ENCODE data around the gene SYPL1. TPM values are rescaled to one million over a fixed set of nuclear protein-coding genes. Genes with fewer than 3 reads are reported as not detected.

The SYPL1 gene
- total RNA-seq, 2 experiments from 2014 or later = 21.9 to 24.1 TPM

DNA sequence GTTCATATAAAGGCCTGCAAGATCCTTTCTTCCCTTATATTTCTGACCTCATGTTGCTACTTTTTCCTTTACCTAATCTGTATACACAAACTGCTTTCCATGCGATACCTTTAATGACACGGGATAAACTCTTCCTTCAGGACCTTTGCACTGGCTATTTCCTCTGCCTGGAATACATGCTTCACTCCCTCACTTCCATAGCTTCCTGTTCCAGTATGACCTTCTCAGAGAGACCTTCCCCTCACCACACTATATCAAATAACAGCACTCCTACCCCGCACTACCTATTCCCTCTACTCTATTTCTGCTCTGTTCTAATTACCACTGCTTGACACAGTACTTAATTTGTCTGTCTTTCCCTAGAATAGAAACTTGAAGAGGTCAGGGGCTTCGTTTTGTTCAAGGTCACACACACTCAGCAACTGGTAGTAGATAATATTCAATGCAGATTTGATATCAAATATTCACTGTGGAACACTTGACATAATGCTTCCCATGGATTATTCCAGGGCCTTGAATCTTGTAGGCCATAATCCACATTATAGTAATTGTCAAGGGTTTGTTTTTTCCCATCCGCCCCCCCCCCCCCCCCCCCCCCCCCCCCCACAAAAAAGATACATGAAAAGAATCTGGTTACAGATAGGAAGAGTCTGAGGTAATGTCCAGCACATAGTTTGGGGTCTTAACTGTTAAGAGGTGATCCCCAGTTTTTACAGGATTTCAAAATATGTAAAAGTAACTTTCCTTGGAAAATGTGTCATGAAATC, 11.1 kb downstream of the SYPL1 start:
- Mint-ChIP-seq H3K27me3 (no peaks in the 10 kb centered on the region), H3K27ac (no peak overlapping the region), H3K36me3 (peaks cover 14% of the 10 kb centered on the region), H3K4me1 (peaks cover 23% of the 10 kb centered on the region), H3K9me3 (ENCODE audit: low read depth) (no peaks in the 10 kb centered on the region), H3K4me3 (no peak overlapping the region)
- ATAC-seq (no peak), DNase-seq (no peak)
- CTCF ChIA-PET = interaction anchor here (1.2 kb wide), 1 partner anchor 22 kb away, joined by 3 read pairs; no protein-coding TSS in a partner anchor

- Mint-ChIP-seq H3K36me3 (peaks cover 13% of the 10 kb centered on the region), H3K27me3 (no peaks in the 10 kb centered on the region), H3K4me3 (no peak overlapping the region), H3K27ac (no peak overlapping the region), H3K4me1 (peaks cover 20% of the 10 kb centered on the region), H3K9me3 (ENCODE audit: low read depth) (no peaks in the 10 kb centered on the region)
- DNase-seq (no peak), ATAC-seq (no peak)
- CTCF ChIA-PET = interaction anchor here (0.7 to 1.8 kb wide), 3 partner anchors 19 to 68 kb away, joined by 3 to 4 read pairs (median 3); no protein-coding TSS in a partner anchor
Measured at GRCh38 chr7:106099539-106099938, 12.6 kb downstream of the SYPL1 start.

GRCh38 chr7:106098889-106099288, 13.2 kb downstream of the SYPL1 start:
- peaks cover 13% of the 10 kb centered on the region for H3K36me3 Mint-ChIP-seq
- CTCF ChIA-PET = interaction anchor here (1.8 kb wide), 1 partner anchor 56 kb away, joined by 4 read pairs; no protein-coding TSS in a partner anchor
- ATAC-seq (no peak), DNase-seq (no peak)
- peaks cover 20% of the 10 kb centered on the region for H3K4me1 Mint-ChIP-seq
- H3K27ac Mint-ChIP-seq = peak overlapping the region; percentile 15
- H3K27me3 Mint-ChIP-seq = no peaks in the 10 kb centered on the region
- no peaks in the 10 kb centered on the region for H3K9me3 Mint-ChIP-seq (ENCODE audit: low read depth)
- H3K4me3 Mint-ChIP-seq = no peak overlapping the region

GRCh38 chr7:106095634-106096033, 16.5 kb downstream of the SYPL1 start:
- peaks cover 14% of the 10 kb centered on the region for H3K4me1 Mint-ChIP-seq
- no peaks in the 10 kb centered on the region for H3K27me3 Mint-ChIP-seq
- H3K9me3 Mint-ChIP-seq (ENCODE audit: low read depth) = no peaks in the 10 kb centered on the region

GRCh38 chr7:106094780-106095179, 17.3 kb downstream of the SYPL1 start:
- CTCF ChIA-PET = interaction anchor here (0.9 to 2.6 kb wide), 5 partner anchors 9 to 59 kb away, joined by 3 to 9 read pairs (median 5); no protein-coding TSS in a partner anchor
- Mint-ChIP-seq H3K4me1 (peaks cover 14% of the 10 kb centered on the region), H3K27ac (no peak overlapping the region), H3K4me3 (no peak overlapping the region), H3K36me3 (peaks cover 31% of the 10 kb centered on the region), H3K27me3 (no peaks in the 10 kb centered on the region), H3K9me3 (ENCODE audit: low read depth) (no peaks in the 10 kb centered on the region)
- ATAC-seq (no peak), DNase-seq (no peak)

More at GRCh38 chr7:106095634-106096033, 16.5 kb downstream of the SYPL1 start:
- no peak overlapping the region for H3K4me3 Mint-ChIP-seq
- ATAC-seq (no peak), DNase-seq (no peak)
- peaks cover 27% of the 10 kb centered on the region for H3K36me3 Mint-ChIP-seq
- no peak overlapping the region for H3K27ac Mint-ChIP-seq
- CTCF ChIA-PET = interaction anchor here (1.5 to 2.6 kb wide), 2 partner anchors 9 to 59 kb away, joined by 3 to 9 read pairs; no protein-coding TSS in a partner anchor

DNA sequence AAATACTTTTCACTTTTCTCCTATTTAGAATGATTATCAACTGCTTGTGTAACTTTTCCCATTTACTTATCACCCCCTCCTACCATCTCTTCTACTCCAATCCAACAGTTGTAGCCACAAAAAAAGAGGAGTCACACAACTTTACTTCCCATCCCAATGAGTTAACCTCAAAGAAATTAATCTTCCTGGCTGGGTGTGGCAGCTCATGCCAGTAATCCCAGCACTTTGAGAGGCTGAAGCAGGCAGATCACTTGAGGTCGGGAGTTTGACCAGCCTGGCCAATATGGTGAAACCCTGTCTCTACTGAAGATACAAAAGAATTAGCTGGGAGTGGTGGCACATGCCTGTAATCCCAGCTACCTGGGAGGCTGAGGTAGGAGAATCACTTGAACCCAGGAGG, 19.9 kb downstream of the SYPL1 start:
- H3K36me3 Mint-ChIP-seq = peaks cover 41% of the 10 kb centered on the region
- no peak overlapping the region for H3K27ac Mint-ChIP-seq
- H3K4me3 Mint-ChIP-seq = no peak overlapping the region
- DNase-seq (no peak), ATAC-seq (no peak)
- no peaks in the 10 kb centered on the region for H3K9me3 Mint-ChIP-seq (ENCODE audit: low read depth)
- H3K4me1 Mint-ChIP-seq = peaks cover 7% of the 10 kb centered on the region
- H3K27me3 Mint-ChIP-seq = no peaks in the 10 kb centered on the region
- CTCF ChIA-PET = interaction anchor here (1.2 kb wide), 1 partner anchor 62 kb away, joined by 3 read pairs; no protein-coding TSS in a partner anchor

- DNase-seq = no peak
- Mint-ChIP-seq H3K36me3 (peaks cover 42% of the 10 kb centered on the region), H3K9me3 (ENCODE audit: low read depth) (no peaks in the 10 kb centered on the region), H3K4me1 (peaks cover 7% of the 10 kb centered on the region), H3K27me3 (no peaks in the 10 kb centered on the region), H3K4me3 (no peak overlapping the region), H3K27ac (no peak overlapping the region)
- ATAC-seq = no peak
- CTCF ChIA-PET = no interaction called here
Measured at GRCh38 chr7:106089647-106090046, 22.5 kb downstream of the SYPL1 start.

GRCh38 chr7:106088014-106088413, 24.1 kb downstream of the SYPL1 start:
- H3K27ac Mint-ChIP-seq = no peak overlapping the region
- no peak for ATAC-seq

DNA sequence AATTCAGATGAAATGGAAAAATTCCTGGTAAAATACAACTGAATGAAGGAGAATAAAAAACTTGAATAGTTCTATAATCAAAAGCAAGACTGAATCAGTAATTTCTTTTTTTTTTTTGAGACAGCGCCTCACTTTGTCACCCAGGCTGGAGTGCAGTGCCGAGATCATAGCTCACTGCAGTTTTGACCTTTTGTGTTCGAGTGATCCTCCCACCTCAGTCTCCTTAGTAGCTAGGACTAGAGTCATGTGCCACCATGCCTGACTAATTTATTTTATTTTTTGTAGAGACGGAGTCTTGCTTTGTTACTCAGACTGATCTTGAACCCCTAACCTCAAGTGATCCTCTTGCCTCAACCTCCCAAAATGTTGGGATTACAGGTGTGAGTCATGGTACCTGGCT, 26.1 kb downstream of the SYPL1 start:
- Mint-ChIP-seq H3K36me3 (peaks cover 30% of the 10 kb centered on the region), H3K27me3 (peaks cover 2% of the 10 kb centered on the region), H3K4me3 (no peak overlapping the region), H3K27ac (no peak overlapping the region), H3K4me1 (peaks cover 13% of the 10 kb centered on the region), H3K9me3 (ENCODE audit: low read depth) (no peaks in the 10 kb centered on the region)
- DNase-seq (no peak), ATAC-seq (no peak)
- CTCF ChIA-PET = no interaction called here

More at GRCh38 chr7:106088014-106088413, 24.1 kb downstream of the SYPL1 start:
- Mint-ChIP-seq H3K36me3 (peaks cover 41% of the 10 kb centered on the region), H3K27me3 (peaks cover 2% of the 10 kb centered on the region), H3K9me3 (ENCODE audit: low read depth) (no peaks in the 10 kb centered on the region), H3K4me3 (no peak overlapping the region), H3K4me1 (peaks cover 13% of the 10 kb centered on the region)
- CTCF ChIA-PET = interaction anchor here (0.7 kb wide), 1 partner anchor 241 kb away, joined by 3 read pairs; no protein-coding TSS in a partner anchor
- no peak for DNase-seq

- Mint-ChIP-seq H3K9me3 (ENCODE audit: low read depth) (no peaks in the 10 kb centered on the region), H3K4me1 (peaks cover 12% of the 10 kb centered on the region), H3K27me3 (peaks cover 2% of the 10 kb centered on the region), H3K4me3 (no peak overlapping the region), H3K27ac (no peak overlapping the region), H3K36me3 (peaks cover 25% of the 10 kb centered on the region)
- CTCF ChIA-PET = interaction anchor here (1.2 to 1.4 kb wide), 3 partner anchors 11 to 69 kb away, joined by 4 read pairs; no protein-coding TSS in a partner anchor
- no peak for ATAC-seq
- no peak for DNase-seq
Measured at GRCh38 chr7:106085015-106085414, 27.1 kb downstream of the SYPL1 start.

GRCh38 chr7:106083717-106084116, 28.4 kb downstream of the SYPL1 start:
- Mint-ChIP-seq H3K36me3 (peaks cover 17% of the 10 kb centered on the region), H3K4me1 (peaks cover 6% of the 10 kb centered on the region), H3K4me3 (no peak overlapping the region), H3K27me3 (peaks cover 5% of the 10 kb centered on the region), H3K27ac (no peak overlapping the region), H3K9me3 (ENCODE audit: low read depth) (no peaks in the 10 kb centered on the region)
- no peak for DNase-seq
- CTCF ChIA-PET = interaction anchor here (1.2 to 1.4 kb wide), 2 partner anchors 12 to 70 kb away, joined by 4 to 5 read pairs; no protein-coding TSS in a partner anchor
- ATAC-seq = no peak

GRCh38 chr7:106082087-106082854, 29.8 kb downstream of the SYPL1 start:
- Mint-ChIP-seq H3K4me1 (peaks cover 8% of the 10 kb centered on the region), H3K27ac (no peak overlapping the region), H3K9me3 (ENCODE audit: low read depth) (no peaks in the 10 kb centered on the region), H3K27me3 (peaks cover 7% of the 10 kb centered on the region), H3K4me3 (no peak overlapping the region), H3K36me3 (peaks cover 10% of the 10 kb centered on the region)
- DNase-seq (no peak), ATAC-seq (no peak)
- CTCF ChIA-PET = interaction anchor here (1.4 to 2.0 kb wide), 2 partner anchors 11 to 71 kb away, joined by 5 to 10 read pairs; no protein-coding TSS in a partner anchor

GRCh38 chr7:106080300-106080987, 31.7 kb downstream of the SYPL1 start:
- no peak overlapping the region for H3K4me3 Mint-ChIP-seq
- DNase-seq = no peak
- CTCF ChIA-PET = interaction anchor here (0.7 to 2.0 kb wide), 5 partner anchors 10 to 104 kb away, joined by 3 to 10 read pairs (median 3); no protein-coding TSS in a partner anchor
- H3K4me1 Mint-ChIP-seq = peaks cover 12% of the 10 kb centered on the region
- H3K9me3 Mint-ChIP-seq (ENCODE audit: low read depth) = no peaks in the 10 kb centered on the region
- H3K36me3 Mint-ChIP-seq = peaks cover 6% of the 10 kb centered on the region
- no peak overlapping the region for H3K27ac Mint-ChIP-seq
- ATAC-seq = no peak
- peaks cover 7% of the 10 kb centered on the region for H3K27me3 Mint-ChIP-seq
